ENCODE results near the gene TRIL. TPM values are rescaled to one million over a fixed set of nuclear protein-coding genes. Genes with fewer than 3 reads are reported as not detected.

TRIL gene
- 0.64 and 2.2 TPM in 2 replicates for total RNA-seq

GRCh38 chr7:28958235-28958979 lies at the start of gene TRIL:
Gene TRIL (minus strand): TSS chr7:28958330. CDS start chr7:28958046, 284 bp downstream.

Other genes with a start within 250 kb of the TRIL start
- 2.0 and 2.6 TPM in 2 replicates for gene CPVL, start 188.2 kb upstream of the TRIL start, total RNA-seq
- 0.67 and 2.7 TPM in 2 replicates for gene CHN2, start 236.4 kb upstream of the TRIL start, total RNA-seq

All from mammary microvascular endothelial cell (primary cell).